Cardiac fibroblast (primary cell): ENCODE results near the gene GAD2.

ENCODE experiments used
- DNase-seq, 2 donors: peaks; one replicate each; pipeline versions ENCODE4 v3.0.0 to v3.0.0-alpha.2; 2010; ENCODE audit warnings: low read depth in 2 of 2
- H3K4me3 ChIP-seq, 2 donors: replicated peaks in 1 of 2; 1 replicate in 1 of 2; 2 replicates in 1 of 2; pipeline ENCODE4 v1.5.1; 2011; ENCODE audit warnings: low read depth in 2 of 2, low read length in 2 of 2, mild to moderate bottlenecking in 2 of 2, moderate library complexity in 1 of 2
- CTCF ChIP-seq: IDR thresholded peaks from one replicate; pipeline ENCODE4 v1.5.1; 2011; ENCODE audit warnings: low read depth, mild to moderate bottlenecking, low read length, inconsistent platforms

GAD2 gene

GRCh38 chr10:26238378-26238777 lies 21.8 kb downstream of the GAD2 start:
- no peak for TF ChIP-seq CTCF
- no peak for DNase-seq
- H3K4me3 ChIP-seq, result no peak overlapping the region

- DNase-seq, result no peak
- H3K4me3 ChIP-seq, result no peak overlapping the region
- TF ChIP-seq CTCF, result no peak
These were observed 26.3 kb downstream of the GAD2 start for GRCh38 chr10:26242706-26243350.

GRCh38 chr10:26243351-26243720 lies 26.8 kb downstream of the GAD2 start:
- H3K4me3 ChIP-seq, result no peak overlapping the region
- TF ChIP-seq CTCF, result no peak
- DNase-seq, result no peak

- H3K4me3 ChIP-seq, result no peak overlapping the region
- no peak for DNase-seq
- TF ChIP-seq CTCF, result no peak
These were observed 33.1 kb downstream of the GAD2 start for GRCh38 chr10:26249681-26250080.

- H3K4me3 ChIP-seq, result no peak overlapping the region
- no peak for DNase-seq
- TF ChIP-seq CTCF, result no peak
These were observed 35.4 kb downstream of the GAD2 start for GRCh38 chr10:26251925-26252324.

GRCh38 chr10:26254616-26255015 lies 38.0 kb downstream of the GAD2 start:
- TF ChIP-seq CTCF, result no peak
- H3K4me3 ChIP-seq, result no peak overlapping the region
- no peak for DNase-seq

- H3K4me3 ChIP-seq, result no peak overlapping the region
- DNase-seq, result no peak
- no peak for TF ChIP-seq CTCF
These were observed 42.8 kb downstream of the GAD2 start for GRCh38 chr10:26259341-26259740.
